Transverse colon (tissue), 4 donors: ENCODE data around the gene ARPIN.

Experiments
- EP300 ChIP-seq: sonication (generic); formaldehyde crosslinking; IDR thresholded peaks from one replicate; pipeline ENCODE4 v1.6.1; 2017; ENCODE audit warnings: antibody characterized with exemption, low read depth
- POLR2A ChIP-seq: fragments of 450-650 bp; IDR thresholded peaks from one replicate; pipeline ENCODE4 v1.6.1; 2016; ENCODE audit warnings: antibody characterized with exemption, mild to moderate bottlenecking, moderate library complexity
- POLR2AphosphoS5 ChIP-seq, 3 donors: sonication (generic); formaldehyde crosslinking; IDR thresholded peaks; one replicate each; pipeline ENCODE4 v1.6.1; 2016; ENCODE audit warnings: antibody characterized with exemption in 3 of 3
- TF ChIP-seq, protein P1 (sequence below), 5 experiments: fragments of 200-600 bp in 3 of 5; fragments of 450-650 bp in 2 of 5; sonication (generic) in 3 of 5; IDR thresholded peaks; 1 replicate in 2 of 5; 2 replicates in 3 of 5; pipeline ENCODE4 v1.5.1; 2016 to 2017; ENCODE audit warnings: antibody characterized with exemption in 5 of 5, inconsistent platforms in 3 of 5, mild to moderate bottlenecking in 2 of 5, moderate library complexity in 1 of 5

DNA sequence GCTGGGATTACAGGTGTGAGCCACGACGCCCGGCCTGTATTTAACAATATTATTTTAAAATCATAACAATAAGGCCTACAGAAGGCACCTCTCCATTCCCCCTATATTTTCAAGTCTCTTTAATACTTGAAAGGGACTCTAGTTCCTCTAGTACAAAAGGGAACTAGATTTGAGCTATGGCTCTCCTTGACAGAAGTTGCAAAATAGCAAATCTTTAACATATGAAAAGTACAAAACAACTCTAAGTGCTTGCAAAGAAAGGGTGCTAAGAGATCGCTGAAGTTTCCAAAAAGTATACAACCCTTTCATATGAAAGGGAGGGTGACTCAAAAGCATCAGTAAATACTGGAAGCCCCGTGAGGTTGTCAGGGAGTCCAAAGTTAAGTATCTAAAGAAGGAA is 42.7 kb downstream of the ARPIN start:
- TF ChIP-seq, protein P1, sequence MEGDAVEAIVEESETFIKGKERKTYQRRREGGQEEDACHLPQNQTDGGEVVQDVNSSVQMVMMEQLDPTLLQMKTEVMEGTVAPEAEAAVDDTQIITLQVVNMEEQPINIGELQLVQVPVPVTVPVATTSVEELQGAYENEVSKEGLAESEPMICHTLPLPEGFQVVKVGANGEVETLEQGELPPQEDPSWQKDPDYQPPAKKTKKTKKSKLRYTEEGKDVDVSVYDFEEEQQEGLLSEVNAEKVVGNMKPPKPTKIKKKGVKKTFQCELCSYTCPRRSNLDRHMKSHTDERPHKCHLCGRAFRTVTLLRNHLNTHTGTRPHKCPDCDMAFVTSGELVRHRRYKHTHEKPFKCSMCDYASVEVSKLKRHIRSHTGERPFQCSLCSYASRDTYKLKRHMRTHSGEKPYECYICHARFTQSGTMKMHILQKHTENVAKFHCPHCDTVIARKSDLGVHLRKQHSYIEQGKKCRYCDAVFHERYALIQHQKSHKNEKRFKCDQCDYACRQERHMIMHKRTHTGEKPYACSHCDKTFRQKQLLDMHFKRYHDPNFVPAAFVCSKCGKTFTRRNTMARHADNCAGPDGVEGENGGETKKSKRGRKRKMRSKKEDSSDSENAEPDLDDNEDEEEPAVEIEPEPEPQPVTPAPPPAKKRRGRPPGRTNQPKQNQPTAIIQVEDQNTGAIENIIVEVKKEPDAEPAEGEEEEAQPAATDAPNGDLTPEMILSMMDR (IDR thresholded peaks at IDR 0.05) = no peak
- TF ChIP-seq POLR2A (no peak), POLR2AphosphoS5 (IDR thresholded peaks at IDR 0.05) (no peak), EP300 (no peak)
